Heart left ventricle (tissue), 13 donors: Measurements from ENCODE around the gene THY1.

Experiments used
- POLR2A ChIP-seq, 2 donors: fragments of 450-650 bp; IDR thresholded peaks; one replicate each; pipeline ENCODE4 v1.6.1; 2017; ENCODE audit warnings: antibody characterized with exemption in 2 of 2, mild to moderate bottlenecking in 2 of 2, moderate library complexity in 2 of 2
- TF ChIP-seq, protein P1 (sequence below), 12 donors: fragments of 200-600 bp; sonication (generic) in 4 of 12; IDR thresholded peaks; one replicate each; pipeline versions ENCODE4 v1.5.0 to v1.8.0; 2018 to 2022; ENCODE audit warnings: antibody characterized with exemption in 12 of 12, mild to moderate bottlenecking in 5 of 12
- donor health status: ischemic (EF 13 %, LVEDD 7.1; RV severe dilation, severe dysfunction).
- donor health status: DM: no; HTN: yes; CAD: no.
- donor health status: DM: no; HTN: no; CAD: no.
- donor health status: ischemic (EF 25% LVEDD 6.9; RV normal size, moderate dysfunction).
- donor health status: ischemic (EF 25% LVEDD 5.7; RV mildly dilated, moderate dysfunction).
- donor health status: ischemic (EF 35%, LVEDD 5.7; RV mildly dilated, moderate dysfunction).
- donor health status: nonischemic (EF 11% LVEDD 7.7; RV severe dilation, severe dysfunction).
- donor health status: DM: yes; HTN: yes; CAD: no.
- donor health status: PGD.
- donor health status: ischemic (EF 29% LVEDD 5.4; RV normal size, mild dysfunction).
- donor health status: nonischemic (EF 23%, LVEDD 6.1; RV moderate dilation, normal function).

DNA sequence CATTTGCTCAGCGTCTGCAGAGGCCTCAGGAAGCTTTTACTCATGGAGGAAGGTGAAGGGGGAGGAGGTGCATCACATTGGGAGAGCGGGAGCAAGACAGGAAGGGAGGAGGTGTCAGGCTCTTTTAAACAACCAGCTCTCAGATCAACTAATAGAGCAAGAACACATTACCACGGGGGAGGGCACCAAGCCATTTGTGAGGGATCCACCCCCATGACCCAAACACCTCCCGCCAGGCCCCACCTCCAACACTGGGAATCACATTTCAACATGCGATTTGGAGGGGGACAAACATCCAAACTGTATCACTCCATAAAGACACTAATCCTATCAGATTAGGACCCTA is 18.9 kb upstream of the THY1 start:
- TF ChIP-seq, protein P1, sequence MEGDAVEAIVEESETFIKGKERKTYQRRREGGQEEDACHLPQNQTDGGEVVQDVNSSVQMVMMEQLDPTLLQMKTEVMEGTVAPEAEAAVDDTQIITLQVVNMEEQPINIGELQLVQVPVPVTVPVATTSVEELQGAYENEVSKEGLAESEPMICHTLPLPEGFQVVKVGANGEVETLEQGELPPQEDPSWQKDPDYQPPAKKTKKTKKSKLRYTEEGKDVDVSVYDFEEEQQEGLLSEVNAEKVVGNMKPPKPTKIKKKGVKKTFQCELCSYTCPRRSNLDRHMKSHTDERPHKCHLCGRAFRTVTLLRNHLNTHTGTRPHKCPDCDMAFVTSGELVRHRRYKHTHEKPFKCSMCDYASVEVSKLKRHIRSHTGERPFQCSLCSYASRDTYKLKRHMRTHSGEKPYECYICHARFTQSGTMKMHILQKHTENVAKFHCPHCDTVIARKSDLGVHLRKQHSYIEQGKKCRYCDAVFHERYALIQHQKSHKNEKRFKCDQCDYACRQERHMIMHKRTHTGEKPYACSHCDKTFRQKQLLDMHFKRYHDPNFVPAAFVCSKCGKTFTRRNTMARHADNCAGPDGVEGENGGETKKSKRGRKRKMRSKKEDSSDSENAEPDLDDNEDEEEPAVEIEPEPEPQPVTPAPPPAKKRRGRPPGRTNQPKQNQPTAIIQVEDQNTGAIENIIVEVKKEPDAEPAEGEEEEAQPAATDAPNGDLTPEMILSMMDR (IDR thresholded peaks at IDR 0.05) = no peak
- no peak for TF ChIP-seq POLR2A (IDR thresholded peaks at IDR 0.05)
